Kidney epithelial cell (primary cell): ENCODE measurements around the gene CXCL3. TPM values are rescaled to one million over a fixed set of nuclear protein-coding genes. Genes with fewer than 3 reads are reported as not detected.

Experiments used
- DNase-seq: peaks from one replicate; pipeline ENCODE4 v3.0.0-alpha.2; 2010; ENCODE audit warnings: low read depth
- H3K27me3 ChIP-seq: 2 replicates; pipeline ENCODE4 v1.6.0; 2011; ENCODE audit warnings: low read length; ENCODE audit not compliant: control insufficient read depth, insufficient read depth
- H3K36me3 ChIP-seq: 2 replicates; pipeline ENCODE4 v1.5.1; 2011; ENCODE audit warnings: low read length; ENCODE audit not compliant: control insufficient read depth, insufficient read depth
- H3K4me3 ChIP-seq: 2 replicates; pipeline ENCODE4 v1.5.1; 2011; ENCODE audit warnings: low read depth, mild to moderate bottlenecking, control low read depth, low read length
- CTCF ChIP-seq: IDR thresholded peaks from 2 replicates; pipeline ENCODE4 v1.5.1; 2011; ENCODE audit warnings: mild to moderate bottlenecking, moderate library complexity, low read length, control low read depth, inconsistent platforms; ENCODE audit not compliant: insufficient read depth, poor library complexity, severe bottlenecking
- total RNA-seq: library from RNA; depleted of rRNA; stranded (reverse); fragments of >200 nt; gene quantifications from 2 replicates; pipeline ENCODE4 v1.2.3, GENCODE V29; 2015

The CXCL3 gene
- total RNA-seq, 1 donor from 2014 or later = 5.3 TPM

GRCh38 chr4:73998040-73999011 is 40.2 kb downstream of the CXCL3 start, which contains the start of gene CXCL5:
TSS of gene CXCL5 (minus strand) at chr4:73998677. CDS start at chr4:73998581, 96 bp downstream.
- DNase-seq = no peak

GRCh38 chr4:73992050-73992449 is 46.4 kb downstream of the CXCL3 start:
- DNase-seq = no peak
- no peak for TF ChIP-seq CTCF
- H3K27me3 ChIP-seq = no peaks in the 10 kb centered on the region

More at GRCh38 chr4:73998040-73999011, 40.2 kb downstream of the CXCL3 start, which contains the start of gene CXCL5:
- Histone ChIP-seq H3K27me3 (no peaks in the 10 kb centered on the region), H3K36me3 (no peaks in the 10 kb centered on the region), H3K4me3 (peak within 1 kb of the TSS; percentile 28)
- peak; percentile 28 for TF ChIP-seq CTCF

GRCh38 chr4:73991742-73992000 is 46.8 kb downstream of the CXCL3 start:
- Histone ChIP-seq H3K27me3 (no peaks in the 10 kb centered on the region), H3K36me3 (no peaks in the 10 kb centered on the region), H3K4me3 (no peak overlapping the region)
- no peak for TF ChIP-seq CTCF
- DNase-seq = no peak

More at GRCh38 chr4:73992050-73992449, 46.4 kb downstream of the CXCL3 start:
- H3K4me3 ChIP-seq = no peak overlapping the region
- H3K36me3 ChIP-seq = no peaks in the 10 kb centered on the region

- no peak for TF ChIP-seq CTCF
- no peaks in the 10 kb centered on the region for H3K36me3 ChIP-seq
- H3K27me3 ChIP-seq = no peaks in the 10 kb centered on the region
- DNase-seq = no peak
- no peak overlapping the region for H3K4me3 ChIP-seq
Observed at GRCh38 chr4:73990988-73991741, 47.3 kb downstream of the CXCL3 start.

GRCh38 chr4:73989928-73990327 is 48.6 kb downstream of the CXCL3 start:
- TF ChIP-seq CTCF = no peak
- no peaks in the 10 kb centered on the region for H3K27me3 ChIP-seq

More at GRCh38 chr4:73989928-73990327, 48.6 kb downstream of the CXCL3 start:
- Histone ChIP-seq H3K36me3 (no peaks in the 10 kb centered on the region), H3K4me3 (no peak overlapping the region)
- no peak for DNase-seq
